GM19328 (cell line): ENCODE measurements around the gene CDKAL1.
"Not testable (repeated sequence)": the region's sequence is repeated elsewhere in the genome, so short reads cannot be mapped to it uniquely, and the experiment has no call there.

Experiments
- ATAC-seq: cut with Tn5 transposase; IDR thresholded peaks from one replicate; pipeline ENCODE4 v1.9.1; 2021; ENCODE audit warnings: mild to moderate bottlenecking, moderate library complexity; ENCODE audit not compliant: unreplicated experiment

Gene CDKAL1

GRCh38 chr6:21087188-21087587 lies 552.9 kb downstream of the CDKAL1 start:
- no peak for ATAC-seq

GRCh38 chr6:21091411-21091810 lies 557.2 kb downstream of the CDKAL1 start:
- ATAC-seq = no peak

GRCh38 chr6:21092231-21092772 lies 558.0 kb downstream of the CDKAL1 start:
- not testable (repeated sequence) for ATAC-seq

- ATAC-seq = no peak
Measured at GRCh38 chr6:21095462-21095861, 561.2 kb downstream of the CDKAL1 start.

- ATAC-seq = no peak
Measured at GRCh38 chr6:21098134-21098533, 563.9 kb downstream of the CDKAL1 start.

GRCh38 chr6:21098744-21099143 lies 564.5 kb downstream of the CDKAL1 start:
- no peak for ATAC-seq

- no peak for ATAC-seq
Measured at GRCh38 chr6:21099338-21100314, 565.4 kb downstream of the CDKAL1 start.

GRCh38 chr6:21100991-21101390 lies 566.7 kb downstream of the CDKAL1 start:
- no peak for ATAC-seq

GRCh38 chr6:21101694-21102093 lies 567.4 kb downstream of the CDKAL1 start:
- ATAC-seq = no peak

- ATAC-seq = no peak
Measured at GRCh38 chr6:21102201-21102600, 567.9 kb downstream of the CDKAL1 start.

- ATAC-seq = no peak
Measured at GRCh38 chr6:21102624-21103023, 568.4 kb downstream of the CDKAL1 start.

GRCh38 chr6:21103626-21104224 lies 569.5 kb downstream of the CDKAL1 start:
- ATAC-seq = no peak

- no peak for ATAC-seq
Measured at GRCh38 chr6:21104288-21104687, 570.0 kb downstream of the CDKAL1 start.

GRCh38 chr6:21107796-21108195 lies 573.5 kb downstream of the CDKAL1 start:
- no peak for ATAC-seq

GRCh38 chr6:21109391-21110178 lies 575.3 kb downstream of the CDKAL1 start:
- ATAC-seq = no peak

- ATAC-seq = no peak
Measured at GRCh38 chr6:21110684-21111083, 576.4 kb downstream of the CDKAL1 start.

- no peak for ATAC-seq
Measured at GRCh38 chr6:21111093-21111725, 577.0 kb downstream of the CDKAL1 start.

GRCh38 chr6:21115111-21115510 lies 580.9 kb downstream of the CDKAL1 start:
- ATAC-seq = no peak

GRCh38 chr6:21116736-21117135 lies 582.5 kb downstream of the CDKAL1 start:
- ATAC-seq = no peak

GRCh38 chr6:21118216-21118780 lies 584.0 kb downstream of the CDKAL1 start:
- ATAC-seq = no peak
